ENCODE results near the gene CDH12. TPM values are rescaled to one million over a fixed set of nuclear protein-coding genes. Genes with fewer than 3 reads are reported as not detected.

The CDH12 gene
- total RNA-seq, 2 experiments from 2014 or later: not detected

- POLR2A ChIA-PET: no interaction called here
- CTCF ChIA-PET: no interaction called here
Measured at GRCh38 chr5:21802869-21803490, 1050.2 kb downstream of the CDH12 start.

- ChIA-PET CTCF (no interaction called here), POLR2A (no interaction called here)
Measured at GRCh38 chr5:21802100-21802499, 1051.0 kb downstream of the CDH12 start.

GRCh38 chr5:21792748-21793147 is 1060.4 kb downstream of the CDH12 start:
- ChIA-PET POLR2A (no interaction called here), CTCF (no interaction called here)

GRCh38 chr5:21791304-21791703 is 1061.8 kb downstream of the CDH12 start:
- CTCF ChIA-PET: no interaction called here
- POLR2A ChIA-PET: no interaction called here

- POLR2A ChIA-PET: no interaction called here
Measured at GRCh38 chr5:21784487-21784886, 1068.7 kb downstream of the CDH12 start.

GRCh38 chr5:21783074-21783679 is 1070.0 kb downstream of the CDH12 start:
- CTCF ChIA-PET: no interaction called here
- POLR2A ChIA-PET: no interaction called here

More at GRCh38 chr5:21784487-21784886, 1068.7 kb downstream of the CDH12 start:
- CTCF ChIA-PET: no interaction called here

GRCh38 chr5:21776466-21776865 is 1076.7 kb downstream of the CDH12 start:
- ChIA-PET POLR2A (no interaction called here), CTCF (no interaction called here)

GRCh38 chr5:21774801-21775200 is 1078.3 kb downstream of the CDH12 start:
- CTCF ChIA-PET: no interaction called here
- POLR2A ChIA-PET: no interaction called here

GRCh38 chr5:21774281-21774680 is 1078.9 kb downstream of the CDH12 start:
- ChIA-PET POLR2A (no interaction called here), CTCF (no interaction called here)

GRCh38 chr5:21773456-21773855 is 1079.7 kb downstream of the CDH12 start:
- CTCF ChIA-PET: no interaction called here
- POLR2A ChIA-PET: no interaction called here

- ChIA-PET POLR2A (no interaction called here), CTCF (no interaction called here)
Measured at GRCh38 chr5:21765406-21765805, 1087.7 kb downstream of the CDH12 start.

GRCh38 chr5:21739096-21739495 is 1114.0 kb downstream of the CDH12 start:
- POLR2A ChIA-PET: no interaction called here
- CTCF ChIA-PET: no interaction called here

- POLR2A ChIA-PET: no interaction called here
Measured at GRCh38 chr5:21723500-21723899, 1129.6 kb downstream of the CDH12 start.

GRCh38 chr5:21711866-21712758 is 1141.0 kb downstream of the CDH12 start:
- POLR2A ChIA-PET: no interaction called here
- CTCF ChIA-PET: no interaction called here

More at GRCh38 chr5:21723500-21723899, 1129.6 kb downstream of the CDH12 start:
- CTCF ChIA-PET: no interaction called here

- POLR2A ChIA-PET: no interaction called here
- CTCF ChIA-PET: no interaction called here
Measured at GRCh38 chr5:21709770-21710169, 1143.4 kb downstream of the CDH12 start.

- POLR2A ChIA-PET: no interaction called here
- CTCF ChIA-PET: no interaction called here
Measured at GRCh38 chr5:21704974-21705668, 1148.0 kb downstream of the CDH12 start.

- ChIA-PET CTCF (no interaction called here), POLR2A (no interaction called here)
Measured at GRCh38 chr5:21701317-21701716, 1151.8 kb downstream of the CDH12 start.

Data from activated CD8-positive, alpha-beta memory T cell treated with anti-CD3 and anti-CD28 coated beads for 36 hours (primary cell).